ENCODE measurements around the gene CDC37L1. TPM values are rescaled to one million over a fixed set of nuclear protein-coding genes. Genes with fewer than 3 reads are reported as not detected.

Gene CDC37L1
- total and polyA plus RNA-seq, 2 experiments from 2014 or later: 26.9 to 29.6 TPM

DNA sequence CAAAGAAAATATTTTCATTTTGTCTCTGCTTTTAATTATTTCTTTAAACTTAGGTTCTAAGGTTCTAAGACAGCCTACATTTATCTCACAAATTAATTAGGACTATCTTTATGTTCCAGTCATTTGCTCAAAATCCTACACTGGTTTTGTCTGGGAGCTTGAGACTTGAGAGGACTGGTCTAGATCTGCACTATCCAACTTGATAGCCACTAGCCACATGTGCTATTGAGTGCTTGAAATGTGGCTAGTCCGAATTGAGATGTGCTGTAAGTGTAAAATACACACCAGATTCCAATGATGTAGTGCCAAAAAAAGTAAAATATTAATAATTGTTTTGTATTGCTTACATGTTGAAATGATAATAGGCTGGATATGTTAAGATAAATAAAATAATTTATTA, 7.2 kb downstream of the CDC37L1 start (continued):
- no peak for TF ChIP-seq ZNF114 (CRISPR knock-in tag; IDR thresholded peaks at IDR 0.05)
- no peak for TF ChIP-seq ZNF331 (CRISPR knock-in tag; IDR thresholded peaks at IDR 0.05; ENCODE audit: low read depth)
- TF ChIP-seq, protein P1, sequence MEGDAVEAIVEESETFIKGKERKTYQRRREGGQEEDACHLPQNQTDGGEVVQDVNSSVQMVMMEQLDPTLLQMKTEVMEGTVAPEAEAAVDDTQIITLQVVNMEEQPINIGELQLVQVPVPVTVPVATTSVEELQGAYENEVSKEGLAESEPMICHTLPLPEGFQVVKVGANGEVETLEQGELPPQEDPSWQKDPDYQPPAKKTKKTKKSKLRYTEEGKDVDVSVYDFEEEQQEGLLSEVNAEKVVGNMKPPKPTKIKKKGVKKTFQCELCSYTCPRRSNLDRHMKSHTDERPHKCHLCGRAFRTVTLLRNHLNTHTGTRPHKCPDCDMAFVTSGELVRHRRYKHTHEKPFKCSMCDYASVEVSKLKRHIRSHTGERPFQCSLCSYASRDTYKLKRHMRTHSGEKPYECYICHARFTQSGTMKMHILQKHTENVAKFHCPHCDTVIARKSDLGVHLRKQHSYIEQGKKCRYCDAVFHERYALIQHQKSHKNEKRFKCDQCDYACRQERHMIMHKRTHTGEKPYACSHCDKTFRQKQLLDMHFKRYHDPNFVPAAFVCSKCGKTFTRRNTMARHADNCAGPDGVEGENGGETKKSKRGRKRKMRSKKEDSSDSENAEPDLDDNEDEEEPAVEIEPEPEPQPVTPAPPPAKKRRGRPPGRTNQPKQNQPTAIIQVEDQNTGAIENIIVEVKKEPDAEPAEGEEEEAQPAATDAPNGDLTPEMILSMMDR (conservative IDR thresholded peaks at IDR 0.05; ENCODE audit: low read depth in 2 of 2): no peak
- TF ChIP-seq CREB1 (CRISPR knock-in tag; IDR thresholded peaks at IDR 0.05; ENCODE audit: low read depth): no peak
- no peak for TF ChIP-seq EZH2phosphoT487 (IDR thresholded peaks at IDR 0.05; ENCODE audit: unreplicated experiment)
- TF ChIP-seq NANOG (IDR thresholded peaks at IDR 0.05; ENCODE audit: borderline replicate concordance): no peak
- TF ChIP-seq, protein P2, sequence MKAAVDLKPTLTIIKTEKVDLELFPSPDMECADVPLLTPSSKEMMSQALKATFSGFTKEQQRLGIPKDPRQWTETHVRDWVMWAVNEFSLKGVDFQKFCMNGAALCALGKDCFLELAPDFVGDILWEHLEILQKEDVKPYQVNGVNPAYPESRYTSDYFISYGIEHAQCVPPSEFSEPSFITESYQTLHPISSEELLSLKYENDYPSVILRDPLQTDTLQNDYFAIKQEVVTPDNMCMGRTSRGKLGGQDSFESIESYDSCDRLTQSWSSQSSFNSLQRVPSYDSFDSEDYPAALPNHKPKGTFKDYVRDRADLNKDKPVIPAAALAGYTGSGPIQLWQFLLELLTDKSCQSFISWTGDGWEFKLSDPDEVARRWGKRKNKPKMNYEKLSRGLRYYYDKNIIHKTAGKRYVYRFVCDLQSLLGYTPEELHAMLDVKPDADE (IDR thresholded peaks at IDR 0.05): no peak

DNA sequence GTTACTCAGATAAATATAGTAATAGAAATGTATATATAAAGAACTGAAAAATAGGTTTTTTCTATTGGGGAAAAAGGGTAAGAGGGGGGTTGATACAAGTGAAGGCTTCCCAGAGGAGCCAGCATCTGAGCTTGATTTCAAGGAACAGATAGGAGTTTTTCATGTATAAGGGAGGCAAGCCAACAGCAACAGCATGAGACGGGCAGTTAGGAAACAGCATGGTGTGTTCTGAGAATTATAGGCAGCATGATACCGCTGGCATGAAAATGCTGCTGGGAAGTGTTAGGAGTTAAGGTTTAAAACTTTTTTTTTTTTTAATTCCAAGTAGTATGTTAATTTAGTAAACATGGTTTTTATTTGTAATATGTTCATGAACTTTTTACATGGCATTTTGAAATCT, 9.7 kb downstream of the CDC37L1 start:
- no peaks in the 10 kb centered on the region for H3K9me3 Mint-ChIP-seq
- H3K4me1 Mint-ChIP-seq: peaks cover 2% of the 10 kb centered on the region; the same call in 2 of the 3 replicates
- no peak for TF ChIP-seq EZH2phosphoT487 (IDR thresholded peaks at IDR 0.05; ENCODE audit: unreplicated experiment)
- TF ChIP-seq, protein P1 (conservative IDR thresholded peaks at IDR 0.05; ENCODE audit: low read depth in 2 of 2): no peak
- no peak for TF ChIP-seq STAT1 (IDR thresholded peaks at IDR 0.05; ENCODE audit: unreplicated experiment)
- no peak for TF ChIP-seq ZNF331 (CRISPR knock-in tag; IDR thresholded peaks at IDR 0.05; ENCODE audit: low read depth)
- TF ChIP-seq EZH2 (IDR thresholded peaks at IDR 0.05; ENCODE audit: low read depth, unreplicated experiment): no peak
- TF ChIP-seq POLR2AphosphoS5 (IDR thresholded peaks at IDR 0.05; ENCODE audit: low read depth): no peak
- ATAC-seq (no peak), DNase-seq (ENCODE audit: low spot score) (no peak)
- H3K27me3 ChIP-seq (ENCODE audit: insufficient read depth): no peaks in the 10 kb centered on the region
- no peak overlapping the region for H3K27ac ChIP-seq (ENCODE audit: low read depth)
- H3K4me3 ChIP-seq: no peak overlapping the region
- peaks cover 40% of the 10 kb centered on the region for H3K79me2 ChIP-seq (replicated peaks; ENCODE audit: insufficient read depth)
- no peaks in the 10 kb centered on the region for H3K9me2 ChIP-seq (ENCODE audit: insufficient read depth)
- H3K4me3 Mint-ChIP-seq: no peak overlapping the region
- no peaks in the 10 kb centered on the region for H3F3A ChIP-seq (replicated peaks; ENCODE audit: low read depth)
- H3K4me2 ChIP-seq: no peak overlapping the region
- peaks cover 4% of the 10 kb centered on the region; the same call in 1 of the 2 replicates for H3K4me1 ChIP-seq (ENCODE audit: insufficient read depth)
- peaks cover 2% of the 10 kb centered on the region for H3K27me3 Mint-ChIP-seq (ENCODE audit: insufficient read depth, low read depth, poor library complexity)
- peaks cover 4% of the 10 kb centered on the region; the same call in 1 of the 2 replicates for H3K36me3 ChIP-seq (ENCODE audit: insufficient read depth)
- H2AFZ ChIP-seq: no peak overlapping the region
- peaks cover 14% of the 10 kb centered on the region for H4K20me1 ChIP-seq (replicated peaks; ENCODE audit: insufficient read depth)
- H3K36me3 Mint-ChIP-seq (ENCODE audit: low read depth): peaks cover 24% of the 10 kb centered on the region; the same call in 2 of the 3 replicates
- no peak overlapping the region for H3K27ac Mint-ChIP-seq
